Glomerular endothelial cell (primary cell): ENCODE measurements around the gene RPL10A. TPM values are rescaled to one million over a fixed set of nuclear protein-coding genes. Genes with fewer than 3 reads are reported as not detected.
A peak's percentile ranks its signal among the peaks of the same experiment; 100 is the strongest.

Experiments
- DNase-seq: peaks from one replicate; pipeline ENCODE4 v3.0.0-alpha.2; 2011; ENCODE audit warnings: low read depth, low spot score; ENCODE audit errors: extremely low read depth
- total RNA-seq: library from RNA; depleted of rRNA; stranded (reverse); fragments of >200 nt; gene quantifications from 2 replicates; pipeline ENCODE4 v1.2.3, GENCODE V29; 2015

RPL10A gene
- total RNA-seq, 1 donor from 2014 or later, result 885 TPM

- DNase-seq, result no peak
Measured at GRCh38 chr6:35489995-35490791, 22.0 kb downstream of the RPL10A start.

GRCh38 chr6:35490821-35491557 lies 22.8 kb downstream of the RPL10A start:
- DNase-seq, result no peak

GRCh38 chr6:35491558-35492257 lies 23.5 kb downstream of the RPL10A start:
- DNase-seq, result no peak

- no peak for DNase-seq
Measured at GRCh38 chr6:35492258-35492973, 24.2 kb downstream of the RPL10A start.

GRCh38 chr6:35492974-35493284 lies 24.7 kb downstream of the RPL10A start:
- DNase-seq, result no peak

- DNase-seq, result no peak
Measured at GRCh38 chr6:35493307-35493983, 25.2 kb downstream of the RPL10A start.

GRCh38 chr6:35494161-35494563 lies 26.0 kb downstream of the RPL10A start:
- DNase-seq, result peak; percentile 10

GRCh38 chr6:35495258-35496035 lies 27.2 kb downstream of the RPL10A start:
- no peak for DNase-seq

GRCh38 chr6:35496036-35496840 lies 28.0 kb downstream of the RPL10A start:
- DNase-seq, result no peak

GRCh38 chr6:35496841-35497570 lies 28.8 kb downstream of the RPL10A start, which contains the start of gene TEAD3:
TEAD3 (minus strand) TSS chr6:35497079.
- no peak for DNase-seq

GRCh38 chr6:35497571-35498421 lies 29.6 kb downstream of the RPL10A start:
- DNase-seq, result no peak

- no peak for DNase-seq
Measured at GRCh38 chr6:35498422-35499067, 30.3 kb downstream of the RPL10A start.

GRCh38 chr6:35499372-35499771 lies 31.2 kb downstream of the RPL10A start:
- DNase-seq, result no peak

- no peak for DNase-seq
Measured at GRCh38 chr6:35500782-35501181, 32.6 kb downstream of the RPL10A start.

- no peak for DNase-seq
Measured at GRCh38 chr6:35501784-35502183, 33.6 kb downstream of the RPL10A start.

GRCh38 chr6:35503534-35503933 lies 35.3 kb downstream of the RPL10A start:
- no peak for DNase-seq

- no peak for DNase-seq
Measured at GRCh38 chr6:35505999-35506412, 37.8 kb downstream of the RPL10A start.
